Tibial nerve (tissue), 4 donors: Measurements from ENCODE around the gene FNDC3B. TPM values are rescaled to one million over a fixed set of nuclear protein-coding genes. Genes with fewer than 3 reads are reported as not detected.
A peak's percentile ranks its signal among the peaks of the same experiment; 100 is the strongest.

Source experiments
- DNase-seq, 2 donors: peaks; one replicate each; pipeline ENCODE4 v3.0.0-alpha.2; 2019; ENCODE audit warnings: low spot score in 2 of 2
- H3K27ac ChIP-seq, 4 donors: fragments of 200-600 bp; sonication (generic) in 3 of 4; one replicate each; pipeline ENCODE4 v1.5.1; 2017 to 2019; ENCODE audit warnings: mild to moderate bottlenecking in 1 of 4
- H3K27me3 ChIP-seq, 2 donors: fragments of 200-600 bp; sonication (generic) in 1 of 2; one replicate each; pipeline versions ENCODE4 v1.5.1 to v1.6.0; 2017 to 2019
- H3K36me3 ChIP-seq, 3 donors: fragments of 200-600 bp; sonication (generic); one replicate each; pipeline ENCODE4 v1.5.1; 2018 to 2019
- H3K4me1 ChIP-seq, 4 donors: fragments of 200-600 bp; sonication (generic) in 3 of 4; one replicate each; pipeline ENCODE4 v1.5.1; 2017 to 2019
- H3K4me3 ChIP-seq, 4 donors: fragments of 200-600 bp; sonication (generic) in 3 of 4; one replicate each; pipeline ENCODE4 v1.5.1; 2017 to 2019; ENCODE audit warnings: mild to moderate bottlenecking in 1 of 4, moderate library complexity in 1 of 4
- H3K9me3 ChIP-seq, 4 donors: fragments of 200-600 bp; sonication (generic) in 3 of 4; one replicate each; pipeline ENCODE4 v1.5.1; 2017 to 2019
- CTCF ChIP-seq, 5 experiments: fragments of 200-600 bp in 3 of 5; fragments of 450-650 bp in 2 of 5; sonication (generic) in 3 of 5; IDR thresholded peaks; one replicate each; pipeline ENCODE4 v1.5.1; 2016 to 2019; ENCODE audit warnings: antibody characterized with exemption in 5 of 5, mild to moderate bottlenecking in 3 of 5, moderate library complexity in 2 of 5
- EP300 ChIP-seq, 2 donors: sonication (generic); formaldehyde crosslinking; IDR thresholded peaks; one replicate each; pipeline ENCODE4 v1.6.1; 2017; ENCODE audit warnings: antibody characterized with exemption in 2 of 2, mild to moderate bottlenecking in 1 of 2
- POLR2A ChIP-seq, 2 donors: fragments of 450-650 bp; IDR thresholded peaks; one replicate each; pipeline ENCODE4 v1.6.1; 2017; ENCODE audit warnings: antibody characterized with exemption in 2 of 2, mild to moderate bottlenecking in 2 of 2, moderate library complexity in 2 of 2
- WGBS, 2 donors: methylation state at CpG; one replicate each; pipeline ENCODE4 v1.1.5; 2018; 5-methylcytosine and 5-hydroxymethylcytosine counted together
- total RNA-seq, 4 donors: library from RNA; depleted of rRNA; stranded (reverse); fragments of >200 nt; gene quantifications; one replicate each; pipeline ENCODE4 v1.1.0, GENCODE V29; 2016

The FNDC3B gene
- total RNA-seq, 4 donors from 2014 or later: 87.5 to 106 (median 95.7) TPM

DNA sequence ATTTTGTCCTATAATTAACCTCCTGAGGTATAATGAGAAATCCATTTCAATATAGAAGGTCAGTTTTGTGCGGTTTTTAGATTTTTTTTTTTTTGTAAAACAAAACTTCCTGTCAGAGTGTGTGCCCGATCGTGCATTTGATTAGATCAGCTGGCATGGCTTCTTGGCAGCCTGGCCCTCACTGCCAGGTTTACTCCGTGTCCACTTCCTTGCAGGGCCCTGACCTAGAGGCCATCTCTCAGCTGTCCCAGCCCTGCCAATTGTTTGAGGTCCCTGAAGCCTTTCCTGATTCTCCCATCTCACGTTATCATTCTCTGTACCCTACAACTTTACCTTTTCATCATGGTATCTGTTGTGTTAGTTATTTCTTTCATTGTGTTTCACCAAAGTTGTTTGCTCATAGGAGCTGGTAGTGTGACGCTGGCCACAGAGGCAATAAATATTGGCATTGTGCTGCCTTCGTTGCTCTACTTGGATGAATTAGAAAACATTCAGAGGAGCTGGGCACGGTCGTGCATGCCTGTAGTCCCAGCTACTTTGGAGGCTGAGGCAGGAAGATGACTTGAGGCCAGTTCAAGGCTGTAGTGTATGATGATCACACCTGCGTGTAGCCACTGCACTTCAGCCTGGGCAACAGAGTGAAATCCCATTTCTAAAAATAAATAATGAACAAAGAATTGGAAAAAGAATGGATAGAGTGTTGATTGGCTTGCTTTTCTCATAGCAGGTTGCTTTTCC is 206.9 kb downstream of the FNDC3B start:
- H3K9me3 ChIP-seq: peaks cover 0 to 6% (median 0%) of the 10 kb centered on the region in 4 donors
- H3K27ac ChIP-seq: peak overlapping the region in 1 of 4 donors; percentile 32
- WGBS, 2 donors: 44 to 49% methylated on average over 10 of the region's 10 CpGs
- H3K4me3 ChIP-seq: no peak overlapping the region
- DNase-seq: no peak
- no peaks in the 10 kb centered on the region for H3K27me3 ChIP-seq
- H3K36me3 ChIP-seq: peaks cover 0 to 20% (median 0%) of the 10 kb centered on the region in 3 donors
- TF ChIP-seq EP300 (IDR thresholded peaks at IDR 0.05) (no peak), POLR2A (IDR thresholded peaks at IDR 0.05) (no peak)
- peaks cover 0 to 30% (median 8%) of the 10 kb centered on the region in 4 donors for H3K4me1 ChIP-seq

- Histone ChIP-seq H3K36me3 (peaks cover 0 to 17% (median 0%) of the 10 kb centered on the region in 3 donors), H3K4me3 (no peak overlapping the region), H3K27ac (no peak overlapping the region), H3K9me3 (no peaks in the 10 kb centered on the region), H3K4me1 (peaks cover 0 to 30% (median 8%) of the 10 kb centered on the region in 4 donors), H3K27me3 (no peaks in the 10 kb centered on the region)
- 92 to 94% methylated on average over 13 of the region's 13 CpGs for WGBS, 2 donors
- TF ChIP-seq POLR2A (IDR thresholded peaks at IDR 0.05) (no peak), EP300 (IDR thresholded peaks at IDR 0.05) (no peak), CTCF (IDR thresholded peaks at IDR 0.05) (no peak)
- no peak for DNase-seq
Measured at GRCh38 chr3:172247525-172248274, 208.3 kb downstream of the FNDC3B start.

DNA sequence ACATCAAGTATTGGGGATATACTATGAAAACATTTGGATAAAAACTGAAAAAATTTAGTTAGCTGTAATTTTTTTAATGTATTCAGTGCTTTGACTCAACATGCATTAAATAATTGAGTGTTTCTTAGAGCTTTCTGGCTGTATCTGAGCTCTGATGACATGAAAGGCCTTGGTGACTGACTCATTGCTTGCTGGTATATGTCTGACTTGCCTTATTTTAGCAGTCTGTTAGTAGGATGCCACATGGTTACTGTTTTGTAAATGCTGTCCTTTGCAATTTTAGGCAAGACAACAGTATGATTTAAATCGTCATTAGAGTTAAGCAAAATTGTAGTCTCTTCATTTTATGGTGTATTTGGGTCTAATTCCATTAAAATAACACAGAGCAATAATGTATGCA is 209.7 kb downstream of the FNDC3B start:
- no peaks in the 10 kb centered on the region for H3K9me3 ChIP-seq

GRCh38 chr3:172251211-172251610 is 211.8 kb downstream of the FNDC3B start:
- no peaks in the 10 kb centered on the region for H3K27me3 ChIP-seq
- no peak for DNase-seq
- WGBS, 2 donors: 97 to 98% methylated on average over 13 of the region's 13 CpGs
- H3K9me3 ChIP-seq: no peaks in the 10 kb centered on the region
- TF ChIP-seq CTCF (IDR thresholded peaks at IDR 0.05) (no peak), POLR2A (IDR thresholded peaks at IDR 0.05) (no peak), EP300 (IDR thresholded peaks at IDR 0.05) (no peak)
- no peak overlapping the region for H3K4me3 ChIP-seq
- no peak overlapping the region for H3K27ac ChIP-seq
- H3K36me3 ChIP-seq: peaks cover 0 to 13% (median 0%) of the 10 kb centered on the region in 3 donors
- H3K4me1 ChIP-seq: peaks cover 0 to 33% (median 9%) of the 10 kb centered on the region in 4 donors

More for the DNA sequence above, 209.7 kb downstream of the FNDC3B start:
- H3K27me3 ChIP-seq: no peaks in the 10 kb centered on the region
- WGBS, 2 donors: 37 to 51% methylated on average over 1 of the region's 1 CpG
- no peak for DNase-seq
- TF ChIP-seq CTCF (IDR thresholded peaks at IDR 0.05) (no peak), POLR2A (IDR thresholded peaks at IDR 0.05) (no peak), EP300 (IDR thresholded peaks at IDR 0.05) (no peak)
- H3K27ac ChIP-seq: no peak overlapping the region
- H3K4me3 ChIP-seq: no peak overlapping the region
- H3K36me3 ChIP-seq: peaks cover 0 to 13% (median 0%) of the 10 kb centered on the region in 3 donors
- H3K4me1 ChIP-seq: peaks cover 0 to 30% (median 8%) of the 10 kb centered on the region in 4 donors

DNA sequence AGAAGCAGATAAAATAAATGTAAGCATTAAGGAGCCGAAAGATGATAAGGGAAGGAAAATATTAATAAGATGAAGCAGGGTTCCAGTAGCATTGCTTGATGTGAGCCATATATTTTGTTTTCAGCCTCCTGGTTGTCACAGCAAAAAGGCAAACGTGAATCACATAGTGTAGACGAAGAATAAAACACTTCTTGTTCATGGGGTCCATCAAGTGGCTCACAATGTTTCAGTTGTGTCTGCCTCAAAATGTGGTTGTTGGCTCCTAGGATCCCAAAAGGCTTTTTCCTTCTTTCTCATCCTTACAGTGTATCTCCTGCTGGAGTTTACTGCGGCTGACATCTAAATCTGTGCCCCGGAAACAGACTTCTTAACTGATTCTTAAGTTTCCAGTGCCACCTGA is 213.8 kb downstream of the FNDC3B start:
- WGBS, 2 donors: 77 to 83% methylated on average over 5 of the region's 5 CpGs

More for the DNA sequence above, 213.8 kb downstream of the FNDC3B start:
- TF ChIP-seq POLR2A (IDR thresholded peaks at IDR 0.05): no peak
- no peak for TF ChIP-seq CTCF (IDR thresholded peaks at IDR 0.05)
- TF ChIP-seq EP300 (IDR thresholded peaks at IDR 0.05): no peak
- no peak overlapping the region for H3K4me3 ChIP-seq
- no peak for DNase-seq
- no peaks in the 10 kb centered on the region for H3K27me3 ChIP-seq
- H3K4me1 ChIP-seq: peaks cover 0 to 44% (median 13%) of the 10 kb centered on the region in 4 donors
- no peaks in the 10 kb centered on the region for H3K9me3 ChIP-seq
- H3K27ac ChIP-seq: no peak overlapping the region
- H3K36me3 ChIP-seq: peaks cover 0 to 13% (median 0%) of the 10 kb centered on the region in 3 donors
